SKM-1 (cell line): ENCODE data around the gene KLK11.

Source experiments
- DNase-seq: peaks from one replicate; lab custom pipeline; 2025; ENCODE audit not compliant: unreplicated experiment; lab: John Stamatoyannopoulos, UW

The KLK11 gene

DNA sequence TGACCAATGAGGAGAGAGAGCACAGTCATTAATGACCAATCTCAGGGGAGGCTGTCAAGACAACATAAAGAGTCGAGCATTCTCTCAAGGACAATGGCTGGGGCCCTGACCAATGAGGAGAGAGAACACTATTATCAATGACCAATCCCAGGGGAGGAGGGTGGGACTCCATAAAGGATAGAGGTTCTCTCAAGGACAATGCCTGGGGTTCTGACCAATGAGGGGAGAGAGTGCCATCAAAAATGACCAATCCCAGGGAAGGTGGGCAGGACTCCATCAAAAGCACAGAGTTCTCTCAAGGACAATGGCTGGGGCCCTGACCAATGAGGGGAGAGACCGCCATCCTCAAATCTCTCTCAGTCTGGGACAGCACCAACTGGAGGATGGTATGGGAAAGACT, 3.3 kb upstream of the KLK11 start:
- DNase-seq, result no peak

DNA sequence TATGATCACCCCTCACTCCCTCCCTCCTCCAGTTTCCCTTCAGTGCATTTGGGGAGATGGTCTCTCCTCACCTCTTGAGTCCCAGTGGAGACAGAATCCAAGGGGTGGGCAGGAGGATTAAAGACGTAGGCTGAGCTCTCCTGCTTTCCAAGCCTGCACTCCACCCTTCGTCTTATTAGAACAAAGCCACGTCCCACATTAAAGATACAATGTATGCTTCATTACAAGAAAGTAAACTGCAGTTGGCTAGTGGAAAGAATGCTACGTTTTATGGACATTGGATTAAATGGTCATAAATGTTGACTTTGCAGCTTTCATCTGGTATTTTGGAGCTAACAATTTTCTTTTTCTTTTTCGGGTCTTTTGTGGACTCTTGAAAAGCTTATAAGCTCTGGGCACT, 1.5 kb upstream of the KLK11 start:
- DNase-seq, result no peak

DNA sequence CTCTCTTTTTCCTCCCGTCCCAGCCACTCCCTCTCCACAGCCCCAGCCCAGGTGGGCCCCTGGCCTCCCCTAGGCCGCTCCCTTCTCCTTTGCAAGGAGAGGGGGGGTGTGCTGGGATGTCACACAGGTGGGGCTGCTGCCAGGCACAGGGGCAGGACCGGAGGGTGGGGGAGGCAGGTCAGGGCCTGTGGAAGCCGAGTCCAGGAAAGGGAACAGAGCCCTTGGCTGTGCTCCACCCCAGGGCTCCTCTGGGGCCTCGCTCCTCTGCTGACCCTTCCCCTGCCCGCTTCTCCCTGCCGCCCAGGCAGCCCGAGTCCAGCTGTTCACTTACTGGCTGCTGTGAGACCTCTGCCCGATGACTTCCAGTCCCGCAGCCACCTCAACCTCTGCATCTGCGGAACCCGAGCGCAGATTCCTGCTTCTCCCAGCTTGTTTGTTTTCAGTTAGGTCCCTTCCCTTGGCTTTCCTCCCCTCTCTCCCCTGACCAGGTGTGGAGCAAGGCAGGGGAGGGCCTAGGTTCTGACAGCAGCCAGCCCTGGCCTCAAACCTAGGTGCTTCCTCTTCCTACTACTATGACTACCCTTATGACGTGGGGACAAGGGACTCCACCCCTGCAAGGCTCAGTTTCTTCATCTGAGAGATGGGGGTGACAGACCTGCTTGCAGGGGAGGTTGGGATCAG, 850 bp upstream of the KLK11 start:
- DNase-seq, result no peak

DNA sequence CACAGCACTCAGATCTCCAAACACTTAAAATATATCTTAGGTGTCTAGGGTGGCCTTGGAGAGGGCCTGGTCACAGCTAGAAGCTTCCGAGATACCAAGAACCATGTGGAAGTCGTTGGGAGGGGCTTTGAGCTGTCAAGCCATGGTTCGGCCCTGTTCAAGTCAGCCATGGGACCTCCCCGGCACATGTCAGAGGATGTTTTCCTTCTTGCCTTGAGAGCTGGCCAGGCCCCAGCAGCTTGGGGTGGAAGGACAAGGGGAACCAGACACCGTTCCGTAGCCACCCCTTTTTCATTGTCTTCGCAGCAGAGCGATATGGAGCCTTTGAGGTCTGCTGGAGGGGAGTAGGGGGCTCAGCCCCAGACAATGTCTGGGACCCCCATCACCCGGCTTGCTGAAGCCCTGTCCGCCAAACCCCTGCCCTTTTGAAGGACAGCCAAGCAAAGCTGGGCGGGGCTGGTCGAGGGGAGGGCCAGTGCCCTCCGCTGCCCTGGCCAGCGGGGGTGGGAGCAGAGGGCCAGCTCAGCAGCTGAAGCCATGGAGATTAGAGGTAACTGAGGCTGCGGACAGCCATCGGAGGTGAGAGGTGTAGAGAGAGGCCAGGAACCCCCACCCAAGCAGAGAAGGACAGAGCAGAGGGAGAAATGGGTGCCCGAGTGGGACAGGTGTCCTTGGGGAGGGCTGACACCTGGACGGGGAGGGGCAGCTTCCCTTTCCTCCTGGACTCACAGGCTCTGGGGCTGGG, 435 bp downstream of the KLK11 start:
- DNase-seq, result no peak

DNA sequence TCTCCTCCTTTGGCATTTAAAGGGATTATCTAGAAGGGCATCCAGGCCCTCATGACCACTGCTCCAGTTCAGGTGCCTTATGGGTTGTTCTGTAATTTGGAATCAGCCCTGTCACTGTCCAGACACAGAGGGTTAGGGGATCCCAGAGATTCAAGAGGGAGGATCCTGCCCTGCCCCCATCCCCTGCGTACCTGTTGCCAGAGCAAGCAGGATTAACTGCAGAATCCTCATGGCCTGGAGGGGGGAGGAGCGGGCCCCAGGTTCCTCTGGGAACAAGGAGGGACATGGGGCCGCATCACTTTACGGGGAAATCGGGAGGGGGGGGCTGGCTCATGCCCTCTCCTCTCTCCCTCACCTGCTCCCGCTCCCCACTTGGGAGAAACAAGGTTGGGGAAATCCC, 1.0 kb downstream of the KLK11 start:
- no peak for DNase-seq

DNA sequence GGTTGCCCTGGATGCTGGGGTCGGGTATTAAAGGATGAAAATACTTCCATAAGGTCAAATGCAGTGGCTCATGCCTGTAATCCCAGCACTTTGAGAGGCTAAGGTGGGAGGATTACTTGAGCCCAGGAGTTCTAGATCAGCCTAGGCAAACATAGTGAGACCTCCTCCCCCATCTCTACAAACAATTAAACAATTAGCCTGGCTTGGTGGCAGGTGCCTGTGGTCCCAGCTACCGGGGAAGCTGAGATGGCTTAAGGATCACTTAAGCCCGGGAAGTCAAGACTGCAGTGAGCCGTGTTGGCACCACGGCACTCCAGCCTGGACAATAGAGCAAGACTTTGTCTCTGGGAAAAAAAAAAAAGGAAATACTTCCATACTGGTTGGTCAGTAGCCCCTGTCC, 1.5 kb downstream of the KLK11 start:
- DNase-seq, result no peak

DNA sequence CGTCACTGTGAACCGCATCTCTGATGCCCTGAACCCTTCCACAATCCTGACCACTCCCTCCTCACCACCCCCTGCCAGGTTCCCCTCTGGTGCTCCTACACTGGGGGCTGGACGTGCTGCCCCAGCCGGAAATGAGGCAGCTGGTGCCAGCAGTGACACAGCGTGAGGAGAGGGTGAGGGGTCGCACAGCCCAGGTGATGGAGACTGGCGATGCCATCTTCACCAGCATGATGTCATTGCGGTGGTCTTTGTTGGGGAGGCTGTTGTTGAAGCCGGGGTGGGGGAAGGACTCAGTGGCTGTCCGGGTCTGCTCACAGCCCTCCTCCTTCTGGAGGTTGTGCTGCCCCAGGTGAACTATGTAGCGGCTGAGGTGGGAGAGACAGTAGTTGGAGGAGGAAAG, 2.5 kb downstream of the KLK11 start:
- no peak for DNase-seq

DNA sequence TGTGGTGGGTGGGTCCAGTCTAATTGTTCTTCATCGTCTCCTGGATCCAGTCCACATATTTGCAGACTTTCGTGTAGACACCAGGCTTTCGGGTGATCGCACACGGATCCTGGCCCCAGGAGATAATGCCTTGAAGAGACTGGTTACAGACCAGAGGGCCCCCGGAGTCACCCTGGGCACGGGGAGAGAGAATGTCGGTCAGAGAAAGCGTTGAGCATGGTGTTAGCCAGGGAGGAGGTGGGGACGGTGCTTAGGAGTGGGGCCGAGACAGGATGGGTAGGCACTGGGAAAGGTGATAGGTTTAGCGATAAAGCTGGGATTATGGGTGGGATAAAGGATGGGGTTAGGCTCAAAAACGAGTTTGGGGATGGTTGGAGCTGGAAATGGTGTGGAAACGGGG, 3.9 kb downstream of the KLK11 start:
- DNase-seq, result no peak

DNA sequence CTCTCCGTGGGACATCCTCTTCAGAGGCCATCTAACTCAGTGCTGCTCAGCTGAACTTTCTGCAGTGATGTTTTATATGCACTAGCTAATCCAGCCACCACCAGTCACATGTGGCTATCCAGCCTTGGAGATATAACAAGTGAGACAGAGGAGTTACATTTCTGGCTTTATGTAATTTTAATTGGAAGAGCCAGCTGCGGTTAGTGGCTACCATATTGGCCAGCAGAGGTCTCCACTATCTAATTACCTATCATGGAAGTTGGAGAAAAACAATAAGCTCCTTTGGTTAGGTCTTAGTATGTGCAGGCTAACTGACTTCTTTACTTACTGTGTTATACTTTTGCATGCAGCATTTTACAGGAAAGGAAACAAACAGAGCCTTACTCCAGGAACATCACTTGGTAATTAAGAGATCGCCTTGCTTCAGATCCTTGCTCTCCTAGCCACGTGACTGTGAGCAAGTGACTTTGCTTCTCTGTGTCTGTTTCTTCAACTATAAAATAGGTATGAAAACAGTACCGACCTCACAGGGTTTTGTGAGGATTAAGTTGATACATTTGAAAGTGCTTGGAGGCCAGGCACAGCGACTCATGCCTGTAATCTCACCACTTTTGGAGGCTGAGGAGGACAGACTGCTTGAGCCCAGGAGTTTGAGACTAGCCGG, 5.3 kb downstream of the KLK11 start:
- no peak for DNase-seq

DNA sequence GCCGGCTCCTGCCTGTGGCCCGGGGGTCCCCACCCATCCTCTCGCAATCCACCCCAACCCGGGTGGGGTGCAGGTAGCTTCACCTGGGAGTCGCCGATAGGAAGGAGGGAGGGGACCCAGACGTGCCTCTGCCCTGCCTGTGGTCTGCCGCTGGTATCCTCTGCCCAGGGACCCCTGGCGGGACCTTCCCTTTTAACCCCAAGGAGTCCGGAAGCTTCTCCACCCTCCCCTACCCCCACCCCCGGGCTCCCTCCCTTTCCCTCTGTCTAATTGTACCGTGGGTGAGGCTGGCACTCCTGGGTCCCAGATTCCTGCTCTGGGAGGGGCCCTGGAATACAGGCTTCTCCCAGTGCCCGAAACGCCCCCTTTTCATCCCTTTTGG, 6.9 kb downstream of the KLK11 start, which contains the start of gene KLK10:
KLK10 (minus strand) TSS at position 166 of the 382 bp plus-strand sequence. CDS start 579 bp downstream, outside the sequence.
- no peak for DNase-seq

DNA sequence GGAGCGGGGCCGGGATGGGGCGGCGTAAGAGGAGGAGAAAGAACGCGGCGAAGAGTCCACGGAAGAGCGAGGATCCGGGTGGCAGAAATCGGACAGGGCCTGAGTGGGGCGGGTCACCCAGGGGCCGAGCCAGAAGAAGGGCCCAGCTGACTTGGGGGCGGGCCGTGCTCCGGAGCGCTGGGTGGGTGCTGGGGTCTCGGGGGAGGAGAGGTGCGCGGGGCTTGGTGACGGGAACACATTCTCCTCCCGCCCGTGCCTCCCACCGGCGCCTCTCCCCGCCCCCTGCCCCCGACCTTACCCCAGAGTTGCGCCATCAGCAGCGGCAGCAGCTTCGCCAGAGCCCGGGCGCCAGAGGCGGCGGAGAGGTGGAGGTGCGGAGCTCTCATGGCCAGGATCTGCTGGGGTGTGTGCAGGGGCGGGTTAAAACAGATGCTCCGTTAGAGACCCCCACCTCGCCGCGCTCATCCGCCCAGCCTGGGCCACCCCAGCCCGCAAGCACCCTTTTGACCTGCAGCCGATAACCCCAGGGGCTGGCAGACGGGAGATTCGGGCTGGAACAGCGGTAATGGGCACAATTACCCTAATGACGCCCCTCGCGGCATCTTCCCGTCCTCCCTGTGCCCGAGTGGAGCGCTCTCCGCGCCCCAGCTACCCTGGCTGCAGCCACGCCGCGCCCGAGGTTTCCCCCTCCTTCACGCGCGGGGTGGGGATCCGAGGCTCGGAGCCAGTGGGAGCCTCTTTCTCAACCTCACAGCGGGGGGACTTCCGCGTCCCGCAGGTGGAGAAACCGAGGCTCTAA, 7.5 kb downstream of the KLK11 start:
- no peak for DNase-seq

DNA sequence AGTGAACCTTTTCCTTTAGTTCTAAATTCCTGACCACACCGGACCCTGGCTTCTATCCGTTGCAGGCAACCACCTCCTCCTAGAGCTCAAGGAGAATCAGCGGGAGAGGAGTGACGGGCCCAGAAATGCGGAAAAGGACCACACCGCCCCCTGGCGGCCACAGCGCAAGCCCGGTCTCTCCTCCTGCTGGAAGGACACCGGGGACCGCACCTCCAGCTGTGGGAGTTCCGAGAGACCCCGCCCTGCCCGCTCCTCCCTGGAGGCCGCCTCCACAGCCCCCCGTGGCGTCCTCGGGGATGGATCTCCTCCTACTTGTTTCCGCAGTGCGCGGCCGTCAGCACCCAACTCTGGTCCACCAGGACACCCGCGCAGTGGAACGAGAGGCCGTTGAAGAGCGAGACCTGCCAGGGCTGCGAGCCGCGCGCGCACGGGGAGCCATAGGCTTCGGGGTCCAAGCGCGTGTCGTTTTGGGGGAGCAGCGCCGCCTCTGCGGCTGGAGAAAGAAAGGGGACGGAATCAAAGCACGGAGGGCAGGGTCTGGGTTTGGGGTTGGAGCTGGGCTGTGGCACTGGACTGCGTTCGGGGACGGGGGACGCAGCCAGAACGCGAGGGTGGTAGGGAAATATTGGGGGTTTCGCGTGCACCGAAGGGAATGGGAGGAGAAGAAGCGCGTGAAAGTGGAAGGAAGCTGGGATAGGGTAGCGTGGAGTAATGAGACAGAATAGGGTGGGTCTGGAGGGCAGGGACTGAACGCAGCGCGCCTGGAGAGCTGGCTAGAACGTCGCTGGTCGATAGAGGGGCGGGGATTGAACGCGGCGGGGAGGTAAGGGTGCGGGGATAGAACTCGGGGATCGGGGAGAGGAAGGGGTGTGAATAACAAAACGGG, 9.4 kb downstream of the KLK11 start:
- no peak for DNase-seq

DNA sequence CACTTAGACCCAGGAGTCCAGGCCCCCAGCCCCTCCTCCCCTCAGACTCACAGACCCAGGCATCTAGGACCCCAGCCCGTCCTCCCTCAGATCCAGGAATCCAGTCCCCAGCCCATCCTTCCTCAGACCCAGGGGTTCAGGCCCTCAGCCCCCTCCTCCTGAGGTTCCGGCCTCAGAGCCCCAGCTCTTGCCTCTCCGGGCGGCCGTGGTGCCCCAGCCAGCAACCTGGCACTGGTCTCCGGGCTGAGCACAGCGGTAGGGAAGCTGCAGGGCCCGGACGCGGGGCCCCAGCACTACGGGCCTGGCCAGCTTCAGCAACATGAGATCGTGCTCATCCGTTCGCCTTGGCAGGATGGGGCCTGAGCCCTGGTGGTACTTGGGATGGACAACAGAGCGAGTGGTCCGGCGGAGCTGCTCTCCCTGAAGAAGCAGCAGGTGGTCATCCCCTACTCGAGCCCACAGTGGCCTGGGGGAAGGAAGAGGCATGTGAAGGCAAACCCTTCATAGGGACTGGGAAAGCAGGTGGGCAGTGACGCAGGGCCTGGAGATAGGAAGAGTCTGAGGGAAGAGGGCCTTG, 10.6 kb downstream of the KLK11 start:
- DNase-seq, result no peak

DNA sequence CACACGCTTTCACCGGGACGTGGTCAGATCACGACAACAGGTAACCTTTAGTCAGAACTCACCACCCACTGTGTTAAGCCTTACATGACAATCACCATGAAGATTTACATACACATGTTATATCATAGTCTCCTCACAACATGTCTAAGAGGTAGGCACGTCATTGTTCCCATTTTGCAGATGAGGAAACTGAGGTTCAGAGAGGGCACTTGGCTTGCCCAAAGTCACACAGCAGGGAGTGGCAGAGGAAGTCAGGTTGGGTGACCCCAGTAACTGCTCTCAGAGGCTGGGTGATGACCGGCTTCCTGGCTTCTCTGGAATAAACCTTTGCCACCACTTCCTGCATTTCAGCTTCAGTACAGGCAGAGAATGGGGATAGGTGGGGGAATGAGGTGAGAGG, 12.2 kb downstream of the KLK11 start:
- no peak for DNase-seq

DNA sequence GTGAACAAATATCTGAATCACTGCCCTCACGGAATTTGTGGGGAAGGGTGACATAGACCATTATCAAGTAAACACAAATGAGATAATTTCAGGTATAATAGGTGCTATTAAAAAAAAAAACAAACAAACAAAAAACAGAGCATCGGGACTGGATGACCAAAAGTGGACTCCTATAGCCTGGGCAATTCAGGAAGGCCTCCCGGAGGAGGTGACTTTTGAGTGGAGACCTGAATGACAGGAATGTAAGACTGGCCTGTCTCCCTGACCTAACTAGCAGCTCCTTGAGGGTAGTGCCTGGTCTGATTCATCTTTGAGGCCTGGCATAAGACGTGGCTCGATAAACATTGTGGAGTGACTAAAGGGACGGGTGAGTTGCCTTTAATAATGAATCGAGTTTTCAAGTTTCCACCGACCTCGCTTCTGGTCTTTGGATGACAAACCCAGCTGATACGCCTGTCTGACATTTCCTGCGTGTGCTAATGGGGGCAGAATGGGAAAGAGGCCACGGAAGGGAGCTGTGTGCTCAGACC, 13.7 kb downstream of the KLK11 start:
- no peak for DNase-seq

DNA sequence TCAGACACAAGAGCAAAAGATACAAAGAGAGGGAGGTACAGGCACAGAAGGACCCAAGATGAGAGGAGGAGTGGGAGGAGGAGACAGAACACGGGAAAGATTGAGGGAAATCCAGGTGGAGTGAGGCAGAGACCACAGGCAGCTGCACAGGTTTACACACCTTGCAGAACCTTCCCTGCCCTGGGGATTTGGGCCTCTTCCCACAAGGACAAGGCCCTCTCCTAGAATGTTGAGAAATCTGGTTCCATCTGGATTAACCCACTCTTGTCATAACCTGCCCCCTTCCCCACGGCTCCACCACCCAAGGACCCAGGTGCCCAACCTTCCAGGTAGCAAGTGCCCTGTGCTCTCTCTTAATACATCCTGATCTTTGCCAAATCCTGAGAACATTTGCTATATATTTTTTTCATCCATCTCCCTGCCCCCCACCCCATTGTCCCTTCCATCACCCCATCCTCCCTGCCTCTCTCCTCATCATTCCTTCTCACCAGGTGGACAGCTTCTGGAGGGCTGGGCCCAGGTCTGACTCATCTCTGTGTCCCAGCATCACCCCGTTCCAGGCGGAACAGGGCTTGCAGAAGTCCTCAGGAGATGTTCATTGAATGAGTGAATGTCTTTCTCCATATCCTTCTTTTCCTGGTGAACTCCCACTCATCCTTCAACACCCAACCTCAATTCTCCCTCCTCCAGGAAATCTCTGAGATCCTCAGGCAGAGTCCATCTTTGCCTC, 16.2 kb downstream of the KLK11 start:
- DNase-seq, result no peak

DNA sequence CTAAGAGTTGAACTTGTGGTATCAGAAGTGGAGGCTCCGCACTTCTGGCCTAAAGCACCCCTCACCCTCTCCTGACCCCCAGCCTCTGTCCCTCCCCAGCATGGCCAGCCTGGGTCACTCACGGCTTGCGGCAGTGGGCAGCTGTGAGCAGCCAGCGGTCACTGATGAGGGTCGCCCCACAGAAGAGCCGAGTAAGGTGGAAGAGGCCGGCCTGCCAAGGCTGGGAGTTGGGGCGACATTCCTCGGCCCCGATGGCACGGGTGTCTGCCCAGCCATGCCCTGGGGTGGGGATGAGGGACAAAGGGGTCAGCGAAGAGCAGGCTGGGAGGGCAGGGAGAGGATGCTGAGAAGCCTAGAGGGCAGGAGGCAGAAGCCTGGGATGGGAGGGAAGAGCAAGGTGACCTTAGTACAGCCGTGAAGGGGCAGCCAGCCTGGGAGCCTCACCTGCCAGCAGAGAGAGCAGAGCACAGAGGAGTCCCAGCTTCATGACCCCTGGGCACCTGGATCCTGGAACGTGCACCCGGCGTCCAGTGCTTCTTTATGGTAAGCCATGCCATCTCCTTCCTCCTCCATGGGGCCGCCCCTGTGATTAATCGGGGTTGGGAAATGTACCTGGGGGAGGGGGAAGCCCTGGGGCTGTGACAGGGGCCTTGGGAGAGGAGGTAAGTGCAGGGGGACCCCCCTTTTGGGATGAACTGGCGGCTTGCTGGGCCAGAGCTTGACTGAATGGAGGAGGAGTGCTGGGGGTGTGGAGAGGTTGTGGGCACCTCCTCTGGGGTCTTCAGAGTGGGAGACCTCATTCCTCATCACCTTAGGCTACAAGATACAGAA, 17.1 kb downstream of the KLK11 start:
- no peak for DNase-seq

DNA sequence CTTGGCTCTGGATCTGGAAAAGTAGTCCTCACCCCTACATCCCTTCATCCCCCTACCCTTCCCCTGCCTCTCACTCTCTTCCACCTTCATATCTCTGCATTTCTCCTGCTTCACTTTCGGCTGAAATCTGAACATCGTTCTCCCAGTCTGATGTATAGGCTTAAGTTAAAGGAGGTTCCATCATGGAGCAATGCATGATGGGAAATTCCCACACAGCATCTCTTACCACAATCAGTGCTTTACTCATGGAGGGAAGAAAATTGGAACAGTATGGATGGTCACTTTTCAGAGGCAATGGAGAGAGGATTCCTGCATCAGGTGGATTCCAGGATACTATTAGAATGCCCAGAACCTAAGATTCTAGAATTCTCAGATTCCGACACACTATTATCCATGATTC, 18.9 kb downstream of the KLK11 start:
- DNase-seq, result no peak
